HG03439 (cell line): Measurements from ENCODE around the gene RPL5.
"Not testable (repeated sequence)": the region's sequence is repeated elsewhere in the genome, so short reads cannot be mapped to it uniquely, and the experiment has no call there.

Experiments used
- ATAC-seq: cut with Tn5 transposase; IDR thresholded peaks from one replicate; pipeline ENCODE4 v1.9.1; 2021; ENCODE audit warnings: mild to moderate bottlenecking, moderate library complexity; ENCODE audit not compliant: unreplicated experiment

Gene RPL5

DNA sequence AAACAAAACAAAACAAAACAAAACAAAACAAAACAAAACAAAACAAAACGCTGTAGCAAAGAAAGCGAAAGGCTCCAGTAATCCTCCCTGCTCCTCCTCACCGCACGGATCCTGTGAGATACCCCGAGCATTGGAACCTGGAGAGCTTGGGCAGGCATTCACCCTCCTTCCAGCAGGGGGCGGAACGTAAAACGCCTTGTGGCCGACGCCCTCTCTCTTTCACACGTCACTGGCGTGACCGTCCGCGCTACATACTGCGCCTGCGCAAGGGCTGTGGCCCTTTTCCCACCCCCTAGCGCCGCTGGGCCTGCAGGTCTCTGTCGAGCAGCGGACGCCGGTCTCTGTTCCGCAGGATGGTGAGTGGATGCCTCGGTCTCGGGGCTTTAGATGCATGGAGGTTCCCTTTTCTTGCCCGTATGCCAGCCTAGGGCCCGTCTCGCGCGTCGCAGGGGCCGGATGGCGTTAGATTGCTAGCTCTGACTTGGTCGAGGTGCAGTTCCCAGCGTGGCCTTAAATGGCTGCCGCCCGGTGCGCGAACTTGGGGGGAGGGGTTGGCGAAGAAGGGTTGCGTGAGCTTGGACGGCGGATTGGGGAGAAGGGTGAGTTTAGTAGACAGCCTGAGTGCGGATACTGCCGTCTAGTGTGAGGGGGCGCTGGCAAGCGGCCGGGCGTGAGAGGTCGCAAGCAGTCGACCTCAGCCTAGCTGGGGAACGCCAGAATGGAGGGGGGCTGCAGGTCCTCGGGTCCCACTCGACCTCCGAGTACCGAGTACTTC lies at the start of gene RPL5:
Gene RPL5 (plus strand): TSS at position 279 of the 775 bp plus-strand sequence. CDS start 75 bp downstream, at position 354.
- ATAC-seq = peak; percentile 96

DNA sequence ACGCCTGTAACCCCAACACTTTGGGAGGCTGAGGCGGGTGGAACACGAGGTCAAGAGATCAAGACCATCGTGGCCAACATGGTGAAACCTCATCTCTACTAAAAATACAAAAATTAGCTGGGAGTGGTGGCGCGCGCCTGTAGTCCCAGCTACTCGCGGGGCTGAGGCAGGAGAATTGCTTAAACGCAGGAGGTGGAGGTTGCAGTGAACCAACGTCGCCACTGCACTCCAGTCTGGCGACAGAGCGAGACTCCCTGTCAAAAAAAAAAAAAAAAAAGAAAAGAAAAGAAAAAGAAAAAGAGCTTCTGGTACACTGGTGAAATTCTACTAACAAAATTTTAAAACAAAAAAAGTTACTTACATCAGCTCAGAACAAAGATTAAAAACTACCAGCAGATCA lies 48.3 kb upstream of the RPL5 start:
- not testable (repeated sequence) for ATAC-seq

DNA sequence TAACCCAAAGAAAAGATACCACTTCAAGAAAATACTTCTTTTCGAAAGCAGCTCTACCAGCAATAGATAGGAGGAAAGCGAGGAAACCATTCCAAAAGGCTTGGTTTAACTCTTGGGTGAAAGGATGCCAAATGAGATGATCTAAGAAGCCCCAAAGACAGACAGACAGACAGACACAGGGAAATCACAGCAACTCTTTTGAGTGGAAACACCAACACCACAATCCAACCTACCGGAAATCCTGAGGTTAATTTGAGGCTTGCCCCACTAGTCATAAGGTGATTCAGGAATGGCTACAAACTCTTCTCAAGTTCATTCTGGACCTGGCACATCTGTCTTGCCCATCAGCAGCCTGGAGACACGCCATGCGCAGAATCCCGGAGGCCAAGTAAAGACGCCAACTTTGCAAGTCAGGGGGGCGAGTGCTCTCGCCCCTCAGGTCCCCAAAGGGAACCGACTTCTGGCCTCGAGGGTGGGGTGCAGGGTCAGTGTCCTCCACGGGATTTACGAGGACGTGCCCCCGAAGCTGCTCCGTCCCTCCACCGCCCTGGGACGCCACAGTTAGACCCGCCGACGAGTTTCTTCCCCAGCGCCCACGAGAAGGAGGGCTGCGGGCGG lies 47.7 kb upstream of the RPL5 start:
- ATAC-seq = peak; percentile 6

DNA sequence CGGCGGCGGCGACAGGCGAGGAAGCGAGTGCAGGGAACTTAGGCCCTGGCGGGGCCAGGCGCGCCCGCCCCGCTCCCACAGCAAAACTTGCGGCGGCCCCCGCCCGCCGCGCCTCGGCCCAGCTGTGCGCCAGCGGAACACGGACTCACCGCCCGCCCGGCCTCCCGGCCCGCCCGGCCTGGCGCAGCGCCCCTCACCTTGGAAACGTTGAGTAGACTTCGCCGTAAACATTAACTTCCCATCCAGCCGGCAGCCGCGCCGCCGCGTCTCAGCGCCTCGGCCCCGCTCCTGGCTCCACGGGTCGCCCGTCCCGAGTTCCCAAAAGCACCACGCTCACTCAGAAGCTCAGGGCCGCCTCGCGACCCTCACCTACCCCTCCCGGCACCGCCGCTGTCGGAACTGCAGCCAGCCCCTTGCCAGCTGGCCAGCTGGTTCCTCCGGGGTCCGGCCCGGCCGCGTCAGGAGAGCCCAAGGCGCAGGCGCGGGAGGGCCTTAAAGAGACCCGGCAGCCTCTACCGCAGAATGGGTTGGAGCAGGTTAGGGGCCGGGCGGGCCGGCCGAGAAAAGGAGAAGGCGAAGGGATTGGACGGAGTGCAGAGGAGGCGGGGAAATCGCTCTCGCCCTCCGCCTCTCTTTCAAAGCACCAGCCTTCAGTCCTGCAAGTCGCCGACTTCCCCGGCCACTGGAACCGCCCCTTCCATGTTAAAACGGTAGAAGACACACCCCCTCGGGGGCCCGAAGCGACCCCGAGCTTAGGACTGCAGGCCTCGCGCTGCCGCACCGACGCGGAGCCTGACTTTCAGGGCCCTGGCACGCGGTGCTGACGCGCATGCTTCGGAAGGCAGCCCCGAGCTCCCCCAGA lies 47.0 kb upstream of the RPL5 start, which contains the start of gene EVI5:
Gene EVI5 (minus strand): TSS at position 470 of the 862 bp plus-strand sequence. CDS start 48,562 bp downstream, outside the sequence.
- ATAC-seq = peak; percentile 96

DNA sequence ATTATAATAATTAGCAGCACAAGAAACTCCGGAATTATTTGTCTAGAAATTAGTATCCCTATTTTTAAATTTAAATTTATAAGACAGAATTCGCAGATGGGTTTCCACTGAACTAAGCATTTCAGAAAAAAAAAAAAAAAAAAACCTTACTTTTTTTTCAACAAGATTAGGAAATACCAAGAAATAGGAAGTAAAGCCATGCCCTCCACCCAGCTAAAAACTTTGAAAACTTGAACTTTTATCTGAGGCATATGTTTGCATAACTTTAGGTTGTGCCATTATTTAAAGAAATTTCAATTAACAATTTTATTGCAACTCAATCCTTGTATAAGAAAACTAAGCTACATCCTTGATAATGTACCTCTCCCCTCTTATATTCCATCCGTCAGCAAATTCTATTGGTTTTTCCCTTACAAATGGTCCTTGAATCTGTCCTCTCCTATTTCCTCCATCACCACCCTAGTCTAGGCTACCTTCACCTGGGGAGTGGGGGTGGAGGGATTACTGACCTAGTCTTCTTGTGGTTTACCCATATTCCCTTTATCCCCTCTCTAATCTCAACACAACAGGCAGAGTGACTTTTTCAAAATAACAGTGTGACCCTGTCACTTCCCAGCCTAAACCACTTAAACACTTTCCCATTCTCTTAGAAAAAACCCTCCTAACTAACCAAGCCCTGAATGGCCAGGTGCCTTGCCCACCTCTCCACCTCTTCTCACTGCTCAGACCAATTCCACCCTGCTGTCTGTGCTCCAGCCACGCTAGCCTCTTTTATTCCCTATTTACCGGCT lies 45.5 kb upstream of the RPL5 start:
- no peak for ATAC-seq

DNA sequence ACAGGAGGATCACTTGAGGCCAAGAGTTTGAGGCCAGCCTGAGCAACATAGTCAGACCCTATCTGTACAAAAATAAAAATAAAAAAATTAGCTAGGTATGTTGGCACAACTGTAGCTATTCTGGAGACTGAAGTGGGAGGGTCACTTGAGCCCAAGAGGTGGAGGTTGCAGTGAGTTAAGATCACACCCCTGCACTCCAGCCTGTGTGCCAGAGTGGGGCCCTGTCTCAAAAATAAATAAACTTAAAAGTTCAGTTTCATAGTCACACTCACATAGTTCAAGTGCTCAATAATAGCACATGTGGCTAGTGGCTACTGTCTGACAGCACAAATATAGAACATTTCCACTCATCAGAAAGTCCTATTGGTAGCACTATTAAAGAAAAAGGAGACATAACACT lies 41.8 kb upstream of the RPL5 start:
- no peak for ATAC-seq

DNA sequence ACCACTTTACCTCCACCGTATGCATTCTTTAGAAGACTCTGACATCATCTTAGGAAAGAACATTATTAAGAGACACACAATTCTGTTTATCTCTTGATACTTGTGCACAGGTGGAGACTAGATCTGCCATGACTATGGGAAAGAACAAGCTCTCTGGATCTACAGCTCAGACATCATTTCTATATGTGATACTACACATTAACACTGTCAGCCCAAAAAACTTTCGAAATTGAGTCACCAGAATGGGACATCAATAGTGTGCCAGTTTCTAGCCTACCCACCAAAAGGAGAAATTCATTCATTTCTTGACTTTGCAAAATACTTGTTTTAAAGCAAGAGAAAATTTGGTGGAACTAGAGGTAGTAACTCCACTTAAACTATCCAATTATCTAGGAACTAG lies 41.0 kb upstream of the RPL5 start:
- no peak for ATAC-seq

DNA sequence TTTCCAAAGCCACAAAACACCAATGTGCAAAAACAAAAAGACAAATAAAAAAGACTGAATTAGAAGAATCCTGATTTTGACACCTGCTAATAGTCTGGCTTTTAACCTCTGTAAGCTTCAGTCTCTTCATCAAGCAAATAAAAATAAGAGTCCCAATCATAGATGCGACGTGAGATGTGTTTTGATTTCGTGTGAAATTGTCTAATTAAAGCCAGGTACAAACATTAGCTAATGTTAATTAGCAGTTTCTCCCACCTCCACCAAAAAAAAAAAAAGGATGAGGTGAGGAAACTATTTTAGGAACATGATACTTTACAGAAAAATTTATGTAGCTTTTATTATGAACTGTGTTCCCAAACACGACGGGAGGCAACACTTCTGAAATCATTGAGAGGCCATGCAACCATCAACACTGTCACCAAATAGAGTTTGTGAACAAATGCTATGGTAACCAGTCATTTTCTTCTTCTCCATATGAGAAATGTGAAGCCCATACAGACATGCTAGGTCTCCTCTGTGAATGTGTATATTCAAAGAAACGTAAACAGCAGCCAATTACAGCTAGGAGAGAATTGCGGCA lies 40.3 kb upstream of the RPL5 start:
- ATAC-seq = no peak

DNA sequence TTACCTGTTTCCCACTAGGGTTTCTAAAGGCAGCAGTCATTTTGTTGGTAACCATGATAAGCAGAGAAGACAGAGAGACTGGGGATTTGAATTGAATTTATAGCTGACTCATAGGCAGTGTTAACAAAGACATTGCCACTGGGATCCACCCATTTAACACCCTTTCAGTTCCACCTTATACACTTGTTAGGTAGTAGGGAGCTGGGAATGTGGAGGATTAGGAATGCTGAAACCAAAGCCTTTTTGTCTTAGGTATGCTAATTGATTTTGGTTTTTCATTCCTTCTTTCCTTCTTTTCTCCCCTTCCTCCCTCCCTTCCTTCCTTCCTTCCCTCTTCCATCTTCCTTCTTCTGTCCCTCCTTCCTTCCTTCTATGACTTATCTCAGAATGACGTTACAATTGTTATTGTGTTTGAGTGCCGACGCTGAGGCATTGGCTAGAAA lies 39.5 kb upstream of the RPL5 start:
- no peak for ATAC-seq

DNA sequence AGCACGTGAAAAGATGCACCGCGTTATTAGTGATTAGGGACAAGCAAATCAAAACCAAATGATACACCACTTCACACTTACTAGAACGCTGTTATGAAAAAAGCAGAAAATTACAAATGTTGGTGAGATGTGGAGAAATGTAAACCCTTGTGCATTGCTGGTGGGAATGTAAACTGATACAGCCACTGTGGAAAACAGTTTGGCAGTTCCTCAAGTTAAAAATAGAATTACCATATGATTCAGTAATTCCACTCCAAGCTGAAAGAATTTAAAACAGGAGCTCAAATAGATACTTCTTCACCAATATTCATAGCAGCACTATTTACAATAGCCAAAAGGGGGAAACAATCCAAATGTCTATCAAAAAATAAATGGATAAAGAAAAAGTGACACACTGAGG lies 36.7 kb upstream of the RPL5 start:
- no peak for ATAC-seq

DNA sequence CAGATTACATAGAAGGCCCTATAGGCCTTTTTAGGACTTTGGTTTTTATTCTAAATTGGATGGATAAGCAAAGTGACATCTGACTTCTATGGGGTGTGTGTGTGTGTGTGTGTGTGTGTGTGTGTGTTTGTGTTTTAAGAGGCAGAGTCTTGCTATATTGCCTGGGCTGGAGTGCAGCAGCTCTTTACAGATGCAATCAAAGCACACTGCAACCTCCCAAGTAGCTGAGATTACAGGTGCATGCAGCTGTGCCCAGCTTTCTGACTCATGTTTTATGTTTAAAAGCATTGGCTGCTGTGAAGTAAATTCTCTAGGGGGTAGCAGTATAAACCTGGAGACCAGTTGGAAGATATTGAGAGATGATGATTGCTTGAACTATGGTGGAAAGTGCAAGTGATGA lies 34.5 kb upstream of the RPL5 start:
- ATAC-seq = no peak

DNA sequence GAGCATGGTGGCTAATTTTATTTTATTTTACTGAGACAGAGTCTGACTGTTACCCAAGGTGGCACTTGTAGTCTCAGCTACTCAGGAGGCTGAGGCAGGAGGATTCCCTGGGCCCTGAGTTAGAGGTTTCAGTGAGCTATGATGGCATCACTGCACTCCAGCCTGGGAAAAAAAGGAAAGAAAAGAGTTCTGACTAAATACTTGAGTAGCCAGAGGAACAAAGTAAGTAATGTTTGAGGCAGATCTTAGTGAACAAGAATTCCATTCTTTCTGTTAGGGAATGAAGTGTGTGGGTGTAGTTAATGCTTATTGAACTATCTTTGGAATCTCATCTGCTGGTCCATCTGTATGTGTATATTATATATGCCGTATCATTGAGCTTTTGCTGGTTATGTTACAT lies 33.9 kb upstream of the RPL5 start:
- ATAC-seq = no peak

DNA sequence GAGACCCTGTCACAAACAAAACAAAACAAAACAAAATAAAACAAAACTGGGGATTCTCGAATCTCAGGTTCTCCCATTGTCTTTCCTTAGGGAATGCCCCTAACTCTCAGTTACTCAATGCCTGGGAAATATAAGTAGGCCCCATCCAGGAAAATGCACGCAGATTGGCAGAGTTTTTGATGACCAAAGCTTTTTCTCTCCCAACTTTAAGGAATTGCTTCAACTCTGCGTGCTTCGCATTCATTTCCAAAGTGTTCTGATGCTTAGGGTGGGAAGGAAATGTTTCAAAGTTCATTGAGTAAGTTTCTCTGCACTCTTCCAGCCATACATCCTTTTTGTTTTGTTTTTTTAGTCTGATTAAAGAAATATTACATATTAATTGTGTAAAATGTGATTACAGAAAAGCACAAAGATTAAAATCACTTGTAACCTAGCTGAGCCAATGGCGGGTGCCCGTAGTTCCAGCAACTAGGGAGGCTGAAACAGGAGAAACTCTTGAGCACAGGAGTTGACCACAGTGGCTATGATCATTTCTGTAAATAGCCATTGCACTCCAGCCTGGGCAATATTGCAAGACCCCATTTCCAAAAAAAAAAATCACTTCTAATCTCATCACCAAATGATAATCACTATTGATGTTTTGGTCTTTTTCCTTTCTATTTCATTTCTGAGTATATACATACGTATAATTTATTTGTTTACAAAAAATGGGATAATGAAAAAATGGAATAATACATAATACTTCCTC lies 28.5 kb upstream of the RPL5 start:
- no peak for ATAC-seq

DNA sequence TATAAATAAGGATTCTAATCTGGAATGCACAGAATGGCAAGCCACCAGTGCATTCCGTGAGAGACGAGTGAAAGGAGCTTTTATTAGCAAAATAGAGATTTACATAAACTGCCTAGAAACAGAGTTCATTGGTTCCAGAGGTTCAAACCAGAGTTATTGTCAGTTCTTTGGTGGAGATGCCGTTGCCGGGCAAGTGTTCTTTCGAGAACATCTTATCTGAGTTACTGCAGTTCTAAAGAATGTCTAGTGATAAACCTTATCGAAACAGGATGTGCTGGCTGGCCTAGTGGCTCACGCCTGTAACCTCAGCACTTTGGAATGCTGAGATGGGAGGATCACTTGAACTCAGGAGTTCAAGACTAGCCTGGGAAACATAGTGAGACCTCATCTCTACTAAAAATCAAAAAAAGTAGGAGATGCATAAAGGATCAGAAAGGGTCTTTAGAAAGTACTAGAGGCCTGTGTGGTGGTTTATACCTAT lies 27.1 kb upstream of the RPL5 start:
- no peak for ATAC-seq

DNA sequence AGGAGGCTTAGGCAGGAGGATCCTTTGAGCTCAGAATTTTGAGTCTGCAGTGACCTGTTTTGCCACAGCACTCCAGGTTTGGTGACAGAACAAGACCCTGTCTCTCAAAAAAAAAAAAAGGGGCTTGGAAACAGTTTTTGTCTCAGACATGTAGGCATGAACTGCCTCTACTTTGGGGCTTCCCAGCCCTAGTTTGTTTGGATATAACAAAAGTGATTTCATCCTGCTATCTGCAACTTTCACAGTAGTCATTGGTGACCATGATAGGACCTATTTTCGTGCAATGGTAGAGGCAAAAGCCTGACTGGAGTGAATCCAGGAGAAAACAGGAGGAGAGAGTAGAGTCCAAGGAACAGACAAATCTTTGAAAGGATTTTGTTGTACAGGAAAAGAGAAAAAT lies 26.6 kb upstream of the RPL5 start:
- no peak for ATAC-seq

DNA sequence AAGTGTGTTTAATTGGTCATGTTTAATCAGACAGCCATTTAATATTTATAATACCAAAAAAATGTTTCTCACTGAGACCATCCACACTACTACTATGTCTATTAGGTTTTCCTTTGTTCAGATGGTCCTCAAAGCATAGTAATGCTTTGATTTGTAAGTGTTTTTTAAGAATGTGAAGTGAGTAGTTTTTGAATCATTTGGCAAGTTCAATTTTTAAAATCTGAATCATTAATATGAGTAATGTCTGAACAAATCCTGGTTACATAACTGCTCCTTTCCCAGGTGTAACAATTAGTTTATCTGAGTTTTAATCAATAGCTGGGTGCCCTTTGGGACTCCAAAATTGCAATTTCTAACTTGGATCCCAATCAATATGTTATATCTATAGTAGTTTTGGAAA lies 23.5 kb upstream of the RPL5 start:
- no peak for ATAC-seq

DNA sequence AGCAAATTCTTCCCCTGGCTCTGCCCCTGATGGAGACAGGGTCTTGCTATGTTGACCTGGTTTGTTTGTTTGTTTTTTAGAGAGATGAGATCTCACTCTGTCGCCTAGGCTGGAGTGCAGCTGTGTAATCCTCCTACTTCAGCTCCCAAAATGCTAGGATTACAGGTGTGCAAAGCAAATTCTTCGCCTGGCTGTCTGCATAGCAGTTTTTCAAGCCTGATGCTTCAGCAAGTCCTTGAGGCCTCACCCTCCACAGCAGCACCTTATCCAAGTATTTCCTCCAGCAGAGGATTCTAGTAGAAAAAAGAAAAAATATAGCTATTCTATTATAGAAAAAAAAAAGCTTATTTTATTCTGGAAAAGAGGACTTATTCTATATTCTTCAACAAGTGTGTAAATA lies 15.1 kb upstream of the RPL5 start:
- no peak for ATAC-seq

DNA sequence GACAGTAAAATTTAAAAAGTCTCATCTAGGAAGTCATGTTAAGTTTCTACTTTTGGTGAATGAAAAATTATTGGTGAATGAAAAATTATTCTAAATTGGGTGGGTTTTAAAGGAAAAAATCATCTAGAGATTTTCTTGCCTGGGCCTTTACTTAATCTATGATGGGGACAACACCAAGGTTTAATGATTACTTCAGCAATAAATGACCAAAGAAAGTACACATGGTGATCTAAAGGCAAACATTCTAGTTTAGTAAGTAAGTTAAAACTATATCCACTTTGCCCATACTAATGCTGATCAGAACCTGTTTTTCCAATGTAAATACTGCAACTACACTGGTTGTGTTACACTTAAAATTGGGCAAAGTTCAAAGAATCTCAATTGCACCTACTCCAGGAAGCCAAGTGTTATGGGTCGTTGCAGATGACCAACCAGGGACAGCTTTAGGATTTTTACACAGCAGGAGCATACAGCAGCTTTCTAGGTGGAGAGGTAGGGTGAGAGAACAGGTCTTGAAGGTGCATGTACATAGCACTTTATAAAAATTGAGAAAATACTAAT lies 14.6 kb upstream of the RPL5 start:
- no peak for ATAC-seq
